Measurements from ENCODE around the gene SPAG17.

GRCh38 chr1:118008011-118008410, 177.0 kb downstream of the SPAG17 start:
- TF ChIP-seq EP300 (IDR thresholded peaks at IDR 0.05; ENCODE audit: borderline replicate concordance) (no peak), RAD21 (IDR thresholded peaks at IDR 0.05; ENCODE audit: low read depth) (no peak), TCF12 (IDR thresholded peaks at IDR 0.05; ENCODE audit: low read depth) (no peak), EGR1 (IDR thresholded peaks at IDR 0.05) (no peak), FOXM1 (IDR thresholded peaks at IDR 0.05; ENCODE audit: borderline replicate concordance, low read depth) (no peak), USF1 (IDR thresholded peaks at IDR 0.05) (no peak)

Data from Ishikawa (cell line).